Naive thymus-derived CD4-positive, alpha-beta T cell (primary cell): ENCODE results near the gene DOCK10. TPM values are rescaled to one million over a fixed set of nuclear protein-coding genes. Genes with fewer than 3 reads are reported as not detected.

Experiments
- ATAC-seq: fragments of 150-1000 bp; cut with Tn5 transposase; 2 replicates; pipeline ENCODE4 v1.10.0; 2021; ENCODE audit warnings: mild to moderate bottlenecking, moderate library complexity
- CTCF ChIA-PET: fragments of 350-600 bp; sonication (Branson Sonifier 250); formaldehyde crosslinking; loops from one replicate; lab custom pipeline; 2021; ENCODE audit warnings: antibody characterized with exemption; lab: Charles Lee
- POLR2A ChIA-PET: fragments of 350-600 bp; sonication (Branson Sonifier 250); formaldehyde crosslinking; loops from one replicate; lab custom pipeline; 2021; ENCODE audit warnings: antibody characterized with exemption, inconsistent platforms; lab: Charles Lee
- DNase-seq, 9 donors: peaks; one replicate each; pipeline versions ENCODE4 v3.0.0 to v3.0.0-alpha.2; 2020 to 2022; ENCODE audit warnings: mixed read lengths in 1 of 9
- H3K27ac ChIP-seq: one replicate; pipeline ENCODE4 v1.7.0; 2013; ENCODE audit warnings: mild to moderate bottlenecking, low read depth, low read length, moderate library complexity
- H3K27me3 ChIP-seq, 2 donors: one replicate each; pipeline ENCODE4 v1.7.0; 2013; ENCODE audit warnings: low read length in 2 of 2, mild to moderate bottlenecking in 2 of 2, moderate library complexity in 2 of 2; ENCODE audit not compliant: control insufficient read depth in 2 of 2, insufficient read depth in 2 of 2
- H3K36me3 ChIP-seq, 3 experiments: 1 replicate in 2 of 3; 2 replicates in 1 of 3; pipeline ENCODE4 v1.7.0; 2013; ENCODE audit warnings: low read length in 3 of 3, mild to moderate bottlenecking in 3 of 3, moderate library complexity in 1 of 3; ENCODE audit not compliant: insufficient read depth in 3 of 3, control insufficient read depth in 2 of 3
- H3K4me1 ChIP-seq, 2 donors: one replicate each; pipeline ENCODE4 v1.7.0; 2013; ENCODE audit warnings: low read length in 2 of 2, mild to moderate bottlenecking in 2 of 2, moderate library complexity in 1 of 2; ENCODE audit not compliant: control insufficient read depth in 2 of 2, insufficient read depth in 2 of 2
- H3K4me3 ChIP-seq: 2 replicates; pipeline ENCODE4 v1.7.0; 2013; ENCODE audit warnings: mild to moderate bottlenecking, low read length
- H3K9me3 ChIP-seq, 3 experiments: 1 replicate in 2 of 3; 2 replicates in 1 of 3; pipeline ENCODE4 v1.7.0; 2013; ENCODE audit warnings: low read length in 3 of 3; ENCODE audit not compliant: control insufficient read depth in 2 of 3
- H3K27ac Mint-ChIP-seq, 9 donors: one replicate each; pipeline ENCODE4 v1.8.0; 2020 to 2022; ENCODE audit warnings: mixed read lengths in 9 of 9, mild to moderate bottlenecking in 8 of 9, moderate library complexity in 5 of 9, inconsistent platforms in 2 of 9
- H3K27me3 Mint-ChIP-seq, 5 donors: one replicate each; pipeline ENCODE4 v1.8.0; 2021 to 2022; ENCODE audit warnings: mixed read lengths in 5 of 5, mild to moderate bottlenecking in 1 of 5
- H3K36me3 Mint-ChIP-seq, 5 donors: one replicate each; pipeline ENCODE4 v1.8.0; 2020 to 2022; ENCODE audit warnings: mixed read lengths in 5 of 5, mild to moderate bottlenecking in 3 of 5, inconsistent platforms in 1 of 5
- H3K4me1 Mint-ChIP-seq, 7 donors: one replicate each; pipeline ENCODE4 v1.8.0; 2020 to 2022; ENCODE audit warnings: mixed read lengths in 7 of 7, mild to moderate bottlenecking in 3 of 7, inconsistent platforms in 1 of 7
- H3K4me3 Mint-ChIP-seq, 10 donors: one replicate each; pipeline ENCODE4 v1.8.0; 2020 to 2022; ENCODE audit warnings: mild to moderate bottlenecking in 10 of 10, mixed read lengths in 10 of 10, moderate library complexity in 6 of 10, inconsistent platforms in 2 of 10
- H3K9me3 Mint-ChIP-seq, 11 donors: one replicate each; pipeline ENCODE4 v1.8.0; 2020 to 2022; ENCODE audit warnings: mixed read lengths in 11 of 11, mild to moderate bottlenecking in 4 of 11, inconsistent platforms in 1 of 11, moderate library complexity in 1 of 11
- intact Hi-C, 2 donors: fragments of 100-400 bp; cut with micrococcal nuclease; formaldehyde crosslinking; loops; one replicate each; pipeline ENCODE4 v1.15.1; 2023
- polyA plus RNA-seq, 2 donors: library from polyadenylated mRNA; unstranded; fragments of 300-500 nt; fragmentation: Illumina TruSeq; gene quantifications; one replicate each; pipeline ENCODE4 v1.2.3, GENCODE V29; 2021
- total RNA-seq, 6 experiments: library from RNA in 5 of 6; stranded (reverse) in 5 of 6; gene quantifications; 1 replicate in 5 of 6; 2 replicates in 1 of 6; pipeline ENCODE4 v1.2.3 and lab custom pipeline; 2021 to 2026

Gene DOCK10
- total and polyA plus RNA-seq, 7 experiments from 2014 or later = 64.2 to 275 (median 211) TPM

DNA sequence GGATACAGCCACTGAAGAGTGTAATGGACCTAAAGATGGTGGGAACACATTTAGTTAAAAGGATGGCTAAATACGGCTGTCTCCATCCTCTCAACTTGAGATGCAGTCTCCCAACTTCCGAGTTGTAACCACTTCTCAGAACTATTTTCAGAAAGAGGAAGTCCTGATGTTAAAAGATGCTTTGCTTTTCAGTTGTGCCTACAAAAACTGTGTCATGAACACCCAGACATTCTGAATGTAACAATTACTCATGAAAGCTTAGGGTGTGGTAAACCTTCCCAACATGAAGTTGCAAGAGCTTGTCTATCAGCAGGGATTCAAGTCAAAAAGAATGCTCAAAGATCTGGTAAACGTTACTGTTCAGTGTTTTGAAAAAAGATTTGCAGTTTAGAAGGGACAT is 147.9 kb downstream of the DOCK10 start:
- H3K36me3 ChIP-seq = peaks cover 0 to 34% (median 5%) of the 10 kb centered on the region in 3 experiments
- Mint-ChIP-seq H3K27ac (peak overlapping the region; percentile 5 to 92 (median 69)), H3K4me1 (peaks cover 35 to 76% (median 63%) of the 10 kb centered on the region in 7 donors), H3K27me3 (no peaks in the 10 kb centered on the region), H3K9me3 (no peaks in the 10 kb centered on the region), H3K4me3 (peak overlapping the region in 6 of 10 donors; percentile 8 to 75 (median 58)), H3K36me3 (peaks cover 13 to 69% (median 50%) of the 10 kb centered on the region in 5 donors)
- peaks cover 12 to 16% of the 10 kb centered on the region in 2 donors for H3K4me1 ChIP-seq
- ChIA-PET POLR2A (no interaction called here), CTCF (interaction anchor here (1.9 kb wide), 1 partner anchor 108 kb away, joined by 6 read pairs; no protein-coding TSS in a partner anchor)
- H3K27me3 ChIP-seq = no peaks in the 10 kb centered on the region
- H3K4me3 ChIP-seq = no peak overlapping the region
- DNase-seq (peak in 4 of 9 donors; percentile 8 to 21 (median 10)), ATAC-seq (peak; percentile 80)
- intact Hi-C loops = loop anchor here (2.0 to 10.0 kb wide), 5 partner anchors 14 to 770 kb away; no protein-coding TSS in a partner anchor
- H3K9me3 ChIP-seq = no peaks in the 10 kb centered on the region
- H3K27ac ChIP-seq = no peak overlapping the region

DNA sequence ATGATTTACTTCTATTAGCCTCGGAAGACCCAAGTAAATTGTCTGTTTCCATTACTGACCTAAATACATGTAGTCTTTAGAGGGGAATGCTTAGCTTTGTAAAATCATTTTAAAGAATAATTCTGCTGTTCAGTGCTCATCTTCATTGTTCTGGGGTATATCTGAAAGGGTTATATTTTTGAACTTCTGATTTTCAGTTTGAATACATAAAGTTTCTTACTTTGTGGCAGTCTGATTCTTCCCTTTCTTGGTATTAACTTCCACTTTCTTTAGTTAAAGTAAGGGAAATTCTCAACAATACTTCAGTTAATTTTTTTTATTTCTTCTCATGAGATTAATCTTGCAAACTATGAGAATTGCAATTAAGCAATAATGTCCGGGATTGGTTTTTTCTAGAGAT is 148.4 kb downstream of the DOCK10 start:
- peak overlapping the region in 1 of 10 donors; percentile 75 for H3K4me3 Mint-ChIP-seq
- H3K4me3 ChIP-seq = no peak overlapping the region
- peaks cover 0 to 39% (median 5%) of the 10 kb centered on the region in 3 experiments for H3K36me3 ChIP-seq

DNA sequence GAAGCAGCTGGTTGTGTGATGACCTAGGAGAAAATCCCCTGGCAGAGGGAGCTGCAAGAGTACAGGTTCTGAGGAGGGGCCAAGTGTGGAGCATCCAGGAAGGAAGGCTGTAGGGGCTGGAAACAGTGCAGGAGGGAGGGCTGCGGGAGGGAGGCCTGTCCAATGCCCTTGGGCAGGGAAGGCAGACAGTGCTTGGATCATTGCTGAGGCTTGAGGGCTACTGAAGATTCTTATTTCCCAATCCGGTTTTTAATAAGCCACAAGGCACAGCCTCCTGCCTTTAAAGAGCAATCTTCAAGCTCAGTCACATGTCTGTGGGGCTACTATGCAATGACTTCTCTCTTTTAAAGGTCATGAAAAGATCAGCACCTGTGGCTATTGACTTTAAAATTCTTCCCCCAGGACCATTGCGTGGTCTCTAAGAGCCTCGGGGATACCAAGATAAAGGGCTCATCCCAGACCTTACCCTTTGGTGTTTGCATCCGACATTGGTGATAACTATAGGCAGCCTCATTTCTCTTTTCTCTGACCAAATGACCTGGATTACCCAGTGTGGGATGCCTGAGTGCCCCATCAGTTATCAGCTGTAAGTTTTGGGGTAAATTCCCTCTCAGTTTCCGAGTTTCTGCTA is 149.6 kb downstream of the DOCK10 start:
- ATAC-seq = peak; percentile 50
- peaks cover 5 to 45% (median 7%) of the 10 kb centered on the region in 3 experiments for H3K36me3 ChIP-seq
- Mint-ChIP-seq H3K4me1 (peaks cover 41 to 70% (median 59%) of the 10 kb centered on the region in 7 donors), H3K9me3 (peaks cover 0 to 2% (median 0%) of the 10 kb centered on the region in 11 donors), H3K27me3 (no peaks in the 10 kb centered on the region), H3K36me3 (peaks cover 13 to 71% (median 43%) of the 10 kb centered on the region in 5 donors), H3K4me3 (no peak overlapping the region), H3K27ac (peak overlapping the region in 4 of 9 donors; percentile 6 to 82 (median 51))
- H3K27me3 ChIP-seq = no peaks in the 10 kb centered on the region
- no peak overlapping the region for H3K27ac ChIP-seq
- no peak for DNase-seq
- no peaks in the 10 kb centered on the region for H3K9me3 ChIP-seq
- ChIA-PET CTCF (interaction anchor here (0.6 kb wide), 1 partner anchor 92 kb away, joined by 3 read pairs; no protein-coding TSS in a partner anchor), POLR2A (interaction anchor here (1.0 kb wide), 1 partner anchor 100 kb away, joined by 3 read pairs; no protein-coding TSS in a partner anchor)
- peaks cover 12 to 16% of the 10 kb centered on the region in 2 donors for H3K4me1 ChIP-seq
- intact Hi-C loops = loop anchor here in 1 of 2 donors (5.0 to 10.0 kb wide), 2 partner anchors 35 to 772 kb away; no protein-coding TSS in a partner anchor
- no peak overlapping the region for H3K4me3 ChIP-seq

More for the DNA sequence above, 148.4 kb downstream of the DOCK10 start:
- peaks cover 13 to 72% (median 50%) of the 10 kb centered on the region in 5 donors for H3K36me3 Mint-ChIP-seq
- H3K27ac ChIP-seq = no peak overlapping the region
- H3K4me1 Mint-ChIP-seq = peaks cover 32 to 75% (median 63%) of the 10 kb centered on the region in 7 donors
- no peaks in the 10 kb centered on the region for H3K27me3 Mint-ChIP-seq
- no peaks in the 10 kb centered on the region for H3K9me3 ChIP-seq
- no peaks in the 10 kb centered on the region for H3K9me3 Mint-ChIP-seq
- intact Hi-C loops = loop anchor here (2.0 to 10.0 kb wide), 5 partner anchors 15 to 771 kb away; no protein-coding TSS in a partner anchor
- DNase-seq (no peak), ATAC-seq (no peak)
- ChIA-PET POLR2A (interaction anchor here (0.7 to 1.0 kb wide), 2 partner anchors 35 to 98 kb away, joined by 3 to 4 read pairs; no protein-coding TSS in a partner anchor), CTCF (interaction anchor here (1.9 kb wide), 1 partner anchor 109 kb away, joined by 6 read pairs; no protein-coding TSS in a partner anchor)
- H3K27ac Mint-ChIP-seq = peak overlapping the region in 7 of 9 donors; percentile 43 to 92 (median 70)
- H3K4me1 ChIP-seq = peaks cover 12 to 16% of the 10 kb centered on the region in 2 donors
- H3K27me3 ChIP-seq = no peaks in the 10 kb centered on the region

DNA sequence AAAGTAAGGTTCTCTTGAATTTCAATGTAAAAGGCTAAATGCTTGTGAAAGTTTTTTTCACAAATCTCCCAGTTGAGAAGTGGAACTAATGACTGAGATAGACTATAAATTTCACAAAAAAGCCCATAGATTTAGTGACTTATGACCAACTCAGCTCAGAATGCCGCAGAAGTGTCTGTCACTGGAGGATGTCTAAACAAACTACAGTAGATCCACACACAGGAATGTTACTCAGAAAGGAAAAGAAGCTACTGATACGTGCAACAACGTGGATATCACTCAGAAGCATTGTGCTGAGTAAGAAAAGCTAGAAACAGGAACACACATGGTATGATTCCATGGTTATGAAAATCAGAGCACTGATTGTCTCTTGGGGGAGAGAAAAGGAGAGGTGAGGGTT is 151.9 kb downstream of the DOCK10 start:
- Mint-ChIP-seq H3K36me3 (peaks cover 15 to 71% (median 52%) of the 10 kb centered on the region in 5 donors), H3K4me1 (peaks cover 39 to 69% (median 48%) of the 10 kb centered on the region in 7 donors)
- H3K27ac ChIP-seq = no peak overlapping the region

GRCh38 chr2:224887141-224887540 is 155.1 kb downstream of the DOCK10 start:
- CTCF ChIA-PET = interaction anchor here (0.6 to 1.3 kb wide), 3 partner anchors 25 to 115 kb away, joined by 3 to 4 read pairs (median 3); no protein-coding TSS in a partner anchor
- no peaks in the 10 kb centered on the region for H3K9me3 ChIP-seq
- DNase-seq (no peak), ATAC-seq (no peak)
- Mint-ChIP-seq H3K4me3 (no peak overlapping the region), H3K27ac (peak overlapping the region in 2 of 9 donors; percentile 12 to 22), H3K4me1 (peaks cover 39 to 68% (median 46%) of the 10 kb centered on the region in 7 donors), H3K36me3 (peaks cover 14 to 75% (median 64%) of the 10 kb centered on the region in 5 donors), H3K9me3 (peaks cover 0 to 2% (median 0%) of the 10 kb centered on the region in 11 donors), H3K27me3 (no peaks in the 10 kb centered on the region)
- POLR2A ChIA-PET = interaction anchor here (0.6 kb wide), 1 partner anchor 23 kb away, joined by 5 read pairs; no protein-coding TSS in a partner anchor
- peaks cover 12 to 68% (median 34%) of the 10 kb centered on the region in 3 experiments for H3K36me3 ChIP-seq
- H3K27me3 ChIP-seq = no peaks in the 10 kb centered on the region
- no peak overlapping the region for H3K4me3 ChIP-seq
- no peak overlapping the region for H3K27ac ChIP-seq
- intact Hi-C loops = loop anchor here in 1 of 2 donors (2.0 kb wide), 1 partner anchor 116 kb away; no protein-coding TSS in a partner anchor
- H3K4me1 ChIP-seq = peaks cover 0 to 3% of the 10 kb centered on the region in 2 donors

More for the DNA sequence above, 151.9 kb downstream of the DOCK10 start:
- peak overlapping the region in 8 of 9 donors; percentile 0 to 84 (median 48) for H3K27ac Mint-ChIP-seq
- peaks cover 0 to 2% (median 0%) of the 10 kb centered on the region in 11 donors for H3K9me3 Mint-ChIP-seq
- DNase-seq (no peak), ATAC-seq (no peak)
- POLR2A ChIA-PET = no interaction called here
- intact Hi-C loops = loop anchor here in 1 of 2 donors (5.0 to 10.0 kb wide), 2 partner anchors 37 to 774 kb away; no protein-coding TSS in a partner anchor
- no peaks in the 10 kb centered on the region for H3K27me3 Mint-ChIP-seq
- Histone ChIP-seq H3K27me3 (no peaks in the 10 kb centered on the region), H3K4me1 (peaks cover 12 to 15% of the 10 kb centered on the region in 2 donors), H3K36me3 (peaks cover 3 to 61% (median 19%) of the 10 kb centered on the region in 3 experiments), H3K4me3 (no peak overlapping the region), H3K9me3 (no peaks in the 10 kb centered on the region)
- CTCF ChIA-PET = interaction anchor here (0.7 kb wide), 1 partner anchor 32 kb away, joined by 3 read pairs; no protein-coding TSS in a partner anchor
- peak overlapping the region in 1 of 10 donors; percentile 6 for H3K4me3 Mint-ChIP-seq
